Endothelial cell of umbilical vein (primary cell): ENCODE measurements around the gene CSTF3. TPM values are rescaled to one million over a fixed set of nuclear protein-coding genes. Genes with fewer than 3 reads are reported as not detected.

Source experiments
- BruUV-seq: library from RNA; stranded (reverse); fragments of 400-500 nt; replicated peaks from 2 replicates; lab custom pipeline; 2021; lab: Mats Ljungman, UMichigan
- CTCF ChIA-PET: fragments of 300-600, 350-600 bp; sonication (Branson Sonifier 250); formaldehyde crosslinking; loops from one replicate; lab custom pipeline; 2021; ENCODE audit warnings: antibody characterized with exemption, inconsistent platforms; lab: Charles Lee
- POLR2A ChIA-PET: fragments of 300-600, 350-600 bp; sonication (Branson Sonifier 250); formaldehyde crosslinking; loops from one replicate; lab custom pipeline; 2021; ENCODE audit warnings: antibody characterized with exemption, inconsistent platforms; lab: Charles Lee
- DNase-seq: peaks from one replicate; pipeline ENCODE4 v3.0.0-alpha.2; 2011; ENCODE audit warnings: low read depth, low spot score
- FAIRE-seq: peaks from 2 replicates; lab custom pipeline; 2011; peaks lifted over from hg19 to GRCh38; lab: Jason Lieb, UNC
- H2AFZ ChIP-seq: 2 replicates; pipeline ENCODE4 v1.6.0; 2012; ENCODE audit warnings: low read depth, low read length, control low read depth, inconsistent platforms
- H3K27ac ChIP-seq: 2 replicates; pipeline ENCODE4 v1.5.1; 2011; ENCODE audit warnings: low read depth, mild to moderate bottlenecking, control low read depth, low read length, moderate library complexity; ENCODE audit not compliant: insufficient read depth
- H3K27me3 ChIP-seq, 2 experiments: 2 replicates each; pipeline versions ENCODE4 v1.6.0 to v1.6.1; 2011; ENCODE audit warnings: low read length in 2 of 2, mixed read lengths in 1 of 2; ENCODE audit not compliant: control insufficient read depth in 2 of 2, insufficient read depth in 2 of 2
- H3K36me3 ChIP-seq, 2 experiments: 2 replicates in 1 of 2; 3 replicates in 1 of 2; pipeline ENCODE4 v1.5.1; 2011; ENCODE audit warnings: low read length in 2 of 2, mild to moderate bottlenecking in 1 of 2, moderate library complexity in 1 of 2; ENCODE audit not compliant: control insufficient read depth in 2 of 2, insufficient read depth in 2 of 2; ENCODE audit errors: extremely low read depth in 1 of 2
- H3K4me1 ChIP-seq: 3 replicates; pipeline ENCODE4 v1.5.1; 2011; ENCODE audit warnings: mild to moderate bottlenecking, low read length; ENCODE audit not compliant: control insufficient read depth, insufficient read depth; ENCODE audit errors: extremely low read depth
- H3K4me2 ChIP-seq: 2 replicates; pipeline ENCODE4 v1.6.1; 2011; ENCODE audit warnings: low read length, control low read depth, mixed read lengths; ENCODE audit not compliant: insufficient read depth
- H3K4me3 ChIP-seq, 3 experiments: fragments of 200-600 bp in 1 of 3; sonication (generic), shearing (Covaris generic) in 1 of 3; replicated peaks in 1 of 3; 2 replicates each; pipeline ENCODE4 v1.5.1; 2011 to 2016; ENCODE audit warnings: control low read depth in 3 of 3, low read length in 3 of 3, mild to moderate bottlenecking in 2 of 3, inconsistent platforms in 1 of 3, low read depth in 1 of 3, moderate library complexity in 1 of 3; ENCODE audit not compliant: insufficient read depth in 1 of 3
- H3K79me2 ChIP-seq: 2 replicates; pipeline ENCODE4 v1.6.0; 2012; ENCODE audit warnings: low read length, inconsistent platforms; ENCODE audit not compliant: control insufficient read depth, insufficient read depth
- H3K9ac ChIP-seq: replicated peaks from 2 replicates; pipeline ENCODE3; 2011; ENCODE audit warnings: low read length, control low read depth; ENCODE audit not compliant: insufficient read depth; ENCODE audit errors: extremely low read depth
- H3K9me1 ChIP-seq: replicated peaks from 3 replicates; pipeline ENCODE4 v1.6.0; 2011; ENCODE audit warnings: mild to moderate bottlenecking, low read length; ENCODE audit not compliant: control insufficient read depth, insufficient read depth; ENCODE audit errors: extremely low read depth
- H3K9me3 ChIP-seq: replicated peaks from 2 replicates; pipeline ENCODE4 v1.5.1; 2012; ENCODE audit warnings: low read length, inconsistent platforms; ENCODE audit not compliant: control insufficient read depth, insufficient read depth
- H4K20me1 ChIP-seq: replicated peaks from 2 replicates; pipeline ENCODE3; 2011; ENCODE audit warnings: mild to moderate bottlenecking, low read length; ENCODE audit not compliant: control insufficient read depth, insufficient read depth; ENCODE audit errors: extremely low read depth
- EZH2 ChIP-seq: IDR thresholded peaks from 2 replicates; pipeline ENCODE4 v1.6.1; 2012; ENCODE audit warnings: borderline replicate concordance, low read depth, mild to moderate bottlenecking, moderate library complexity, low read length, inconsistent platforms; ENCODE audit not compliant: severe bottlenecking
- FOS ChIP-seq: IDR thresholded peaks from 2 replicates; pipeline ENCODE4 v1.6.1; 2011; ENCODE audit warnings: mild to moderate bottlenecking, low read length, moderate library complexity, borderline replicate concordance; ENCODE audit not compliant: insufficient read depth
- GATA2 ChIP-seq: IDR thresholded peaks from 2 replicates; pipeline ENCODE4 v1.7.0; 2011; ENCODE audit warnings: low read depth, mild to moderate bottlenecking, moderate library complexity, mixed read lengths, low read length; ENCODE audit not compliant: insufficient read length, insufficient read depth
- JUN ChIP-seq: IDR thresholded peaks from 2 replicates; pipeline ENCODE4 v1.6.1; 2011; ENCODE audit warnings: borderline replicate concordance, low read depth; ENCODE audit not compliant: insufficient read length, insufficient read depth
- MYC ChIP-seq: IDR thresholded peaks from one replicate; pipeline ENCODE4 v1.6.1; 2011; ENCODE audit warnings: mild to moderate bottlenecking, low read depth, low read length
- POLR2A ChIP-seq: IDR thresholded peaks from 2 replicates; pipeline ENCODE4 v1.6.1; 2012; ENCODE audit warnings: low read depth, mild to moderate bottlenecking, control low read depth, low read length
- POLR2AphosphoS5 ChIP-seq: IDR thresholded peaks from 2 replicates; pipeline ENCODE4 v1.6.1; 2012; ENCODE audit warnings: low read depth, mild to moderate bottlenecking, control low read depth, low read length, moderate library complexity; ENCODE audit not compliant: insufficient read depth
- dilution Hi-C: fragments of 300-500 bp; cut with MboI; formaldehyde crosslinking; loops from one replicate; pipeline ENCODE4 v1.15.0; 2019; ENCODE audit warnings: low sequenced_read_pairs; ENCODE audit not compliant: extremely low pct_ligation_motif_present
- intact Hi-C: fragments of 100-400 bp; cut with micrococcal nuclease; formaldehyde crosslinking; loops from one replicate; pipeline ENCODE4 v1.10.0; 2022
- polyA plus RNA-seq, 4 experiments: library from polyadenylated mRNA; depleted of rRNA in 3 of 4; stranded (reverse) in 3 of 4; unstranded in 1 of 4; fragments of >200 nt; gene quantifications; 2 replicates each; pipeline versions ENCODE4 v1.2.1 to v1.2.3, GENCODE V29; 2011 to 2012; ENCODE audit warnings: missing spikeins in 1 of 4
- total RNA-seq: library from RNA; stranded (reverse); gene quantifications from 2 replicates; pipeline ENCODE4 v1.2.3, GENCODE V29; 2021
- TF ChIP-seq, protein P1 (sequence below): IDR thresholded peaks from 2 replicates; pipeline ENCODE4 v1.6.1; 2011; ENCODE audit not compliant: insufficient read depth, insufficient read length
- TF ChIP-seq, protein P2 (sequence below), 2 donors: IDR thresholded peaks; 1 replicate in 1 of 2; 2 replicates in 1 of 2; pipeline ENCODE4 v1.5.1; 2011; ENCODE audit warnings: low read length in 2 of 2, mild to moderate bottlenecking in 2 of 2, moderate library complexity in 2 of 2, control low read depth in 1 of 2, inconsistent platforms in 1 of 2, low read depth in 1 of 2; ENCODE audit not compliant: insufficient read depth in 1 of 2; ENCODE audit errors: extremely low read depth in 1 of 2

CSTF3 gene
- total and polyA plus RNA-seq, 2 donors (not counting 3 experiments of a cell fraction or from before 2014, with no cell fraction given), result 18.3 to 46.6 TPM

- no peaks in the 10 kb centered on the region for H4K20me1 ChIP-seq
- TF ChIP-seq POLR2A (no peak), POLR2AphosphoS5 (no peak), MYC (no peak), GATA2 (no peak), EZH2 (no peak), FOS (no peak), JUN (no peak)
- TF ChIP-seq, protein P1, sequence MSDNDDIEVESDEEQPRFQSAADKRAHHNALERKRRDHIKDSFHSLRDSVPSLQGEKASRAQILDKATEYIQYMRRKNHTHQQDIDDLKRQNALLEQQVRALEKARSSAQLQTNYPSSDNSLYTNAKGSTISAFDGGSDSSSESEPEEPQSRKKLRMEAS, result no peak
- TF ChIP-seq, protein P2, sequence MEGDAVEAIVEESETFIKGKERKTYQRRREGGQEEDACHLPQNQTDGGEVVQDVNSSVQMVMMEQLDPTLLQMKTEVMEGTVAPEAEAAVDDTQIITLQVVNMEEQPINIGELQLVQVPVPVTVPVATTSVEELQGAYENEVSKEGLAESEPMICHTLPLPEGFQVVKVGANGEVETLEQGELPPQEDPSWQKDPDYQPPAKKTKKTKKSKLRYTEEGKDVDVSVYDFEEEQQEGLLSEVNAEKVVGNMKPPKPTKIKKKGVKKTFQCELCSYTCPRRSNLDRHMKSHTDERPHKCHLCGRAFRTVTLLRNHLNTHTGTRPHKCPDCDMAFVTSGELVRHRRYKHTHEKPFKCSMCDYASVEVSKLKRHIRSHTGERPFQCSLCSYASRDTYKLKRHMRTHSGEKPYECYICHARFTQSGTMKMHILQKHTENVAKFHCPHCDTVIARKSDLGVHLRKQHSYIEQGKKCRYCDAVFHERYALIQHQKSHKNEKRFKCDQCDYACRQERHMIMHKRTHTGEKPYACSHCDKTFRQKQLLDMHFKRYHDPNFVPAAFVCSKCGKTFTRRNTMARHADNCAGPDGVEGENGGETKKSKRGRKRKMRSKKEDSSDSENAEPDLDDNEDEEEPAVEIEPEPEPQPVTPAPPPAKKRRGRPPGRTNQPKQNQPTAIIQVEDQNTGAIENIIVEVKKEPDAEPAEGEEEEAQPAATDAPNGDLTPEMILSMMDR (IDR thresholded peaks at IDR 0.05; ENCODE audit: extremely low read depth in 1 of 2, insufficient read depth in 1 of 2, low read depth in 1 of 2, low read length in 2 of 2), result no peak
- no peaks in the 10 kb centered on the region for H3K27me3 ChIP-seq
- dilution Hi-C loops (no loop called here), intact Hi-C loops (no loop called here)
- ChIA-PET CTCF (no interaction called here), POLR2A (no interaction called here)
- no peak overlapping the region for H2AFZ ChIP-seq
- peaks cover 8 to 9% of the 10 kb centered on the region in 2 experiments for H3K36me3 ChIP-seq
- no TSS peak for BruUV-seq
- no peaks in the 10 kb centered on the region for H3K9me3 ChIP-seq
- no peak overlapping the region for H3K4me2 ChIP-seq
- no peaks in the 10 kb centered on the region for H3K4me1 ChIP-seq
- FAIRE-seq, result no peak
- H3K9me1 ChIP-seq, result no peaks in the 10 kb centered on the region
- no peaks in the 10 kb centered on the region for H3K79me2 ChIP-seq
- H3K9ac ChIP-seq, result no peak overlapping the region
- no peak overlapping the region for H3K4me3 ChIP-seq
- DNase-seq, result no peak
- H3K27ac ChIP-seq, result no peak overlapping the region
Measured at GRCh38 chr11:33086017-33086416, 75.3 kb downstream of the CSTF3 start.
